NCI-H2081 (cell line): Measurements from ENCODE around the gene SYTL4.
A peak's percentile ranks its signal among the peaks of the same experiment; 100 is the strongest.

Source experiments
- DNase-seq, 2 experiments: peaks; one replicate each; lab custom pipeline; 2025; lab: John Stamatoyannopoulos, UW

SYTL4 gene

GRCh38 chrX:100647739-100648138, 84.2 kb downstream of the SYTL4 start:
- no peak for DNase-seq

- DNase-seq, result no peak
Measured at GRCh38 chrX:100647095-100647494, 84.8 kb downstream of the SYTL4 start.

DNA sequence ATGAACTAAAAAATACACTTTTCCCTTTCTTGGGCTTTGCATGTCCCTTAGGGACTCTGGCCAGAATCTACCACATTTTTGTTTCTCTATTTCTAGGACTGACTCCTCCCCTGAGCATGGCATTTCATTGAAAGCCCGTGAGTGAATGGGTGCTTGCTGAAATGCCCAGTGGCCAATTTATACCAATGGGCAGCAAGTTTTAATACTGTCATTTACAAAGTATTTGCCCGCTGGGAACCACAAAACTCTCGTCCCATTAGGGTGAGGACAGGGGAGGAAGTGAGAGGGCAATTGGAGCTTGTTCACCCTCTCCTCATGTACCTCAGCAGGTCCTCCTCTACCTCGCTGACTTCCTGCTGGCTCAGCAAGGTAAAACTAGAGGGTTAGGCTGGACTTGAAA, 86.8 kb downstream of the SYTL4 start:
- no peak for DNase-seq

GRCh38 chrX:100643956-100644860, 87.7 kb downstream of the SYTL4 start, which contains the start of gene SRPX2:
SRPX2 (plus strand) TSS chrX:100644199; CDS start chrX:100646323, 2,124 bp downstream.
- DNase-seq, result no peak

DNA sequence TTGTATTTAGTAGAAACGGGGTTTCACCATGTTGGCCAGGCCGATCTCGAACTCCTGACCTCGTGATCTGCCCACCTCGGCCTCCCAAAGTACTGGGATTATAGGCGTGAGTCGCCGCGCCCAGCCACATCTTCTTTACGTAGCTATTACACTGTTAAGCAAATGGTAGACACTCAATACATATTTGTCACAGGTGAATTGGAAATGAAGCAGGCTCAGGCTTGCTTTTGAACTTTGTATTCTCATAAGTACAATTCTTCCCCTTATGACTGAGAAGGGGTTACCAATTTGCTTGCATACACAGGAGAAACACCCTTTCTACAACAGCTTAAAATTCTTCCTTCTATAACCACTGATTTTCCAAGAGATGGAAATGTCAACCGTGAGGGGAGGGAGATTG, 88.7 kb downstream of the SYTL4 start:
- no peak for DNase-seq

DNA sequence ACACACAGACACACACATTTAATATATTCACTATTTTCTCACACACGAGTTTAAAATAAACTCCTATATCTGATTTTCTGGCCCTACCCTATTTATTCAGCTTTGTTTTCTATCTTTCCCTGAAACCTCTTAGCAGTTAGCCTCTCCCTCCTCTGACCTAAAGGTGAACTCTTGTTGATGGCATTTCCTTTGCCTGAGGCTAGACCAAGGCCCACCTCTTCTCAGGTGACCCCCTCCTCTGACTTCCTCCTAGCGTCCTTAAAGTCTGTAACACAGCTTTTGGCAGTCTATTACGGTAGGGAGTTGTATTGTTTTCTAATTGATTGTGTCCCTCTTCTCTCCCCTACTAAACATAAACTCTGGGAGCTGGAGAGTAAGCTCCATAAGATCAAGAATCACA, 89.6 kb downstream of the SYTL4 start:
- no peak for DNase-seq

DNA sequence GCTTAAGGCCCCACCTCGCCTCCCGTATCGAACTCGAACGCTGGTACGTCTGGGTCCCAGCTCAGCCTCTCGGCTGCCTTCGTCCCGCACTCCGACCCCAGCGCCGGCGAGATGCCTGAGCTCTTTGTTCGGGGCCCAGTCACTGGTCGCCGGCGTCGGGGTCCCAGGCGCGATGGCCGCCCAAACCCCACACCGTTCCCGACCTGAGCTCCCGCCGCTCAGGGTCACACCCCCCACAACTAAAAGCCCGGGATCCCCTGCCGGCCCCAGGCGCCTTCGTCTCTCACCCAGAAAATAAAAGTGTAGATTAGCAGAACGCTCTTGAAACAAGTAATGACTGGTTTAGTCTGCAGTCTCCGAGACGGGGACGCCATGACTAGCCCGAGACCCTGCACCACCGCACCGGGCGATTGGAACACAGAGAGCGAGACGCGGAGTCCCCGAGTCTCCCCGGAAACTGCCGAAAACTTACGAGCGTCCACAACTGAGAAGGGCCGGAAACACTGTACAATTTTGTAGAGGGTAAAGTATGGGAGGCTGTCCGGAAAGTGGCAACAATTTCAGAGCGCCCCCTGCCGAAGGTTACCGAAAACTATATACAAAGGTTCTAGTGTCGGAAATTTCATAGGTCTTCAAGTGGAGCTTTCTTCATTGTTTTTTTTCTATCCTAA, 95.5 kb downstream of the SYTL4 start, which contains the start of gene TSPAN6:
Gene TSPAN6 (minus strand): TSS at position 486 of the 671 bp plus-strand sequence. CDS start 112 bp downstream, at position 374.
- peak; percentile 83 to 84 for DNase-seq

DNA sequence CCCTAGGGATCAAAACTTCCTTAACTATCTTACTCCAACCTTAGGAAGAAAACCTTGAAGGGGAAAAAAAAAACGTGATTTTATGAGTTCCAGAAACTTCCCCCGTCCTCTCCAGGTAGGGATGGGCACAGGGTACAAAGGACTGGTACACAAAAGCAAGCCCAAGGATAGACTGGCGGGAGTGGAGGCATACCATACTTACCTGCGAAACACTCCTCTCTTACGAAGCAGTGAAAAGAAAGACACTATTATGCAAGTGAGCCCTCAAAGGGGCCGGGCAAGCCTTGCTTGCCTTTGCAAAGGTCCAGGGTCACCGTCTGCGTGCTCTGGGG, 96.0 kb downstream of the SYTL4 start:
- no peak for DNase-seq

- no peak for DNase-seq
Measured at GRCh38 chrX:100635040-100635439, 96.9 kb downstream of the SYTL4 start.

- DNase-seq, result no peak
Measured at GRCh38 chrX:100625985-100626491, 105.9 kb downstream of the SYTL4 start.
